Ovary (tissue), 9 donors: ENCODE measurements around the gene TFAP2B. TPM values are rescaled to one million over a fixed set of nuclear protein-coding genes. Genes with fewer than 3 reads are reported as not detected.

ENCODE experiments used
- DNase-seq, 5 donors: peaks; one replicate each; pipeline ENCODE4 v3.0.0-alpha.2; 2019 to 2020
- H3K27ac ChIP-seq, 2 donors: fragments of 200-600 bp; one replicate each; pipeline versions ENCODE4 v1.5.1 to v1.8.0; 2019 to 2022
- H3K27me3 ChIP-seq: fragments of 200-600 bp; one replicate; pipeline ENCODE4 v1.8.0; 2022
- H3K36me3 ChIP-seq: fragments of 200-600 bp; sonication (generic); one replicate; pipeline ENCODE4 v1.5.1; 2019
- H3K4me1 ChIP-seq: one replicate; pipeline ENCODE4 v1.8.1; 2013; ENCODE audit warnings: mild to moderate bottlenecking, moderate library complexity; ENCODE audit not compliant: insufficient read depth
- H3K4me3 ChIP-seq: fragments of 200-600 bp; sonication (generic); one replicate; pipeline ENCODE4 v1.5.1; 2017
- H3K9me3 ChIP-seq, 2 donors: fragments of 200-600 bp in 1 of 2; sonication (generic) in 1 of 2; one replicate each; pipeline versions ENCODE4 v1.5.1 to v1.8.1; 2013 to 2019; ENCODE audit warnings: mild to moderate bottlenecking in 1 of 2, moderate library complexity in 1 of 2
- CTCF ChIP-seq, 3 donors: fragments of 450-650 bp in 2 of 3; fragments of 200-600 bp in 1 of 3; IDR thresholded peaks; one replicate each; pipeline versions ENCODE4 v1.5.1 to v1.8.0; 2016 to 2022; ENCODE audit warnings: antibody characterized with exemption in 3 of 3, mild to moderate bottlenecking in 1 of 3
- EP300 ChIP-seq: sonication (generic); formaldehyde crosslinking; IDR thresholded peaks from one replicate; pipeline ENCODE4 v1.6.1; 2017; ENCODE audit warnings: antibody characterized with exemption
- POLR2A ChIP-seq: fragments of 450-650 bp; IDR thresholded peaks from one replicate; pipeline ENCODE4 v1.6.1; 2017; ENCODE audit warnings: antibody characterized with exemption, mild to moderate bottlenecking, moderate library complexity
- WGBS, 3 donors: extraction: QIAGEN DNeasy Blood & Tissue Kit in 1 of 3; methylation state at CpG; one replicate each; pipeline versions ENCODE4 v1.1.5 to v1.1.7; 2013 to 2017; 5-methylcytosine and 5-hydroxymethylcytosine counted together
- intact Hi-C, 4 donors: fragments of 100-400 bp; cut with DNase I; formaldehyde crosslinking; loops; one replicate each; pipeline versions ENCODE4 v1.11.0 to v1.15.1; 2022 to 2023
- polyA plus RNA-seq, 2 donors: library from polyadenylated mRNA; stranded (reverse); fragments of 200-250 nt in 1 of 2; fragments of 350-450 nt in 1 of 2; fragmentation: Illumina TruSeq in 1 of 2; extraction: RNeasy Lipid Tissue Mini Kit (QIAGEN cat#74804) in 1 of 2; gene quantifications; one replicate each; pipeline ENCODE4 v1.2.3, GENCODE V29; 2013 to 2014
- total RNA-seq, 7 donors: library from RNA; depleted of rRNA in 2 of 7; stranded (reverse); fragments of >200 nt in 2 of 7; fragmentation: NEBNext Ultra II Directional in 3 of 7; extraction: Animal tissue kit (Norgen Biotek cat#: 25700) in 3 of 7; gene quantifications; one replicate each; pipeline versions ENCODE4 v1.1.0 to v1.2.4, GENCODE V29; 2016 to 2023
- donor health status: DM: no; HTN: no; CAD: no; lungs with moderate emphysema.
- donor health status: DM: no; HTN: no; CAD: no.
- donor health status: Bipolar disorder and iron deficiency.
- donor health status: DM: yes; HTN: yes; CAD: no.
- donor health status: DM: no; HTN: no; CAD: no.
- donor health status: DM: yes; HTN: yes; CAD: no.

TFAP2B gene
- total and polyA plus RNA-seq, 9 donors: not detected

GRCh38 chr6:50807035-50807434, 11.6 kb upstream of the TFAP2B start:
- Histone ChIP-seq H3K9me3 (no peaks in the 10 kb centered on the region), H3K27me3 (no peaks in the 10 kb centered on the region), H3K4me1 (no peaks in the 10 kb centered on the region), H3K4me3 (no peak overlapping the region), H3K27ac (no peak overlapping the region), H3K36me3 (no peaks in the 10 kb centered on the region)
- no peak for TF ChIP-seq EP300
- TF ChIP-seq POLR2A: no peak
- TF ChIP-seq CTCF (IDR thresholded peaks at IDR 0.05): no peak
- no peak for DNase-seq
- intact Hi-C loops: no loop called here

GRCh38 chr6:50815436-50816114, 3.1 kb upstream of the TFAP2B start:
- Histone ChIP-seq H3K27ac (no peak overlapping the region), H3K9me3 (no peaks in the 10 kb centered on the region), H3K36me3 (no peaks in the 10 kb centered on the region), H3K4me1 (peaks cover 3% of the 10 kb centered on the region), H3K27me3 (no peaks in the 10 kb centered on the region), H3K4me3 (no peak overlapping the region)
- 2 to 4% (median 3%) methylated on average over 16 of the region's 16 CpGs for WGBS, 3 donors
- no peak for DNase-seq
- no peak for TF ChIP-seq POLR2A
- intact Hi-C loops: no loop called here

GRCh38 chr6:50816115-50816675, 2.5 kb upstream of the TFAP2B start:
- intact Hi-C loops: no loop called here
- H3K4me1 ChIP-seq: peaks cover 3% of the 10 kb centered on the region
- H3K27ac ChIP-seq: no peak overlapping the region
- TF ChIP-seq CTCF (IDR thresholded peaks at IDR 0.05): peak in 1 of 3 donors; percentile 12
- TF ChIP-seq POLR2A: no peak
- no peak for TF ChIP-seq EP300
- no peaks in the 10 kb centered on the region for H3K9me3 ChIP-seq
- 0 to 2% (median 0%) methylated on average over 14 of the region's 14 CpGs for WGBS, 3 donors
- H3K4me3 ChIP-seq: no peak overlapping the region
- no peaks in the 10 kb centered on the region for H3K36me3 ChIP-seq
- peak in 4 of 5 donors; percentile 20 to 50 (median 26) for DNase-seq
- no peaks in the 10 kb centered on the region for H3K27me3 ChIP-seq

GRCh38 chr6:50816947-50817645, 1.6 kb upstream of the TFAP2B start:
- peaks cover 3% of the 10 kb centered on the region for H3K4me1 ChIP-seq
- DNase-seq: no peak
- H3K27me3 ChIP-seq: no peaks in the 10 kb centered on the region
- H3K36me3 ChIP-seq: no peaks in the 10 kb centered on the region
- 9 to 16% (median 13%) methylated on average over 15 of the region's 15 CpGs for WGBS, 3 donors
- no peak overlapping the region for H3K27ac ChIP-seq
- intact Hi-C loops: no loop called here
- no peak overlapping the region for H3K4me3 ChIP-seq
- no peak for TF ChIP-seq CTCF (IDR thresholded peaks at IDR 0.05)
- no peak for TF ChIP-seq EP300
- no peak for TF ChIP-seq POLR2A
- no peaks in the 10 kb centered on the region for H3K9me3 ChIP-seq

- Histone ChIP-seq H3K27ac (no peak overlapping the region), H3K9me3 (no peaks in the 10 kb centered on the region), H3K27me3 (no peaks in the 10 kb centered on the region), H3K4me1 (peaks cover 3% of the 10 kb centered on the region), H3K4me3 (no peak overlapping the region), H3K36me3 (no peaks in the 10 kb centered on the region)
- intact Hi-C loops: no loop called here
- no peak for DNase-seq
- WGBS, 3 donors: 20 to 30% (median 27%) methylated on average over 2 of the region's 2 CpGs
- TF ChIP-seq CTCF (IDR thresholded peaks at IDR 0.05) (no peak), POLR2A (no peak), EP300 (no peak)
Observed at GRCh38 chr6:50817646-50817950, 1.1 kb upstream of the TFAP2B start.
